Vagina (tissue), 2 donors: ENCODE measurements around the gene STAT5B. TPM values are rescaled to one million over a fixed set of nuclear protein-coding genes. Genes with fewer than 3 reads are reported as not detected.
"Not testable (repeated sequence)": the region's sequence is repeated elsewhere in the genome, so short reads cannot be mapped to it uniquely, and the experiment has no call there.

ENCODE experiments used
- DNase-seq, 2 donors: peaks; one replicate each; pipeline ENCODE4 v3.0.0-alpha.2; 2017; ENCODE audit errors: extremely low spot score in 2 of 2
- H3K27ac ChIP-seq: fragments of 200-600 bp; sonication (generic); one replicate; pipeline ENCODE4 v1.5.1; 2019
- H3K27me3 ChIP-seq: fragments of 200-600 bp; sonication (generic); one replicate; pipeline ENCODE4 v1.5.1; 2019
- H3K36me3 ChIP-seq, 2 donors: fragments of 200-600 bp; sonication (generic); one replicate each; pipeline ENCODE4 v1.5.1; 2017 to 2019
- H3K4me1 ChIP-seq: fragments of 200-600 bp; sonication (generic); one replicate; pipeline ENCODE4 v1.5.1; 2019
- H3K4me3 ChIP-seq, 2 donors: fragments of 200-600 bp; sonication (generic); 1 replicate in 1 of 2; 2 replicates in 1 of 2; pipeline ENCODE4 v1.5.1; 2016 to 2019
- H3K9me3 ChIP-seq: fragments of 200-600 bp; sonication (generic); one replicate; pipeline ENCODE4 v1.5.1; 2019
- CTCF ChIP-seq, 3 experiments: fragments of 450-650 bp in 2 of 3; fragments of 200-600 bp in 1 of 3; sonication (generic) in 1 of 3; IDR thresholded peaks; one replicate each; pipeline ENCODE4 v1.5.1; 2017 to 2019; ENCODE audit warnings: antibody characterized with exemption in 3 of 3, mild to moderate bottlenecking in 2 of 3, moderate library complexity in 2 of 3
- POLR2A ChIP-seq, 2 donors: fragments of 450-650 bp; IDR thresholded peaks; one replicate each; pipeline ENCODE4 v1.6.1; 2017; ENCODE audit warnings: antibody characterized with exemption in 2 of 2, mild to moderate bottlenecking in 2 of 2, moderate library complexity in 2 of 2
- POLR2AphosphoS5 ChIP-seq, 2 donors: sonication (generic); formaldehyde crosslinking; IDR thresholded peaks; one replicate each; pipeline ENCODE4 v1.9.0; 2017; ENCODE audit warnings: antibody characterized with exemption in 2 of 2, mild to moderate bottlenecking in 2 of 2, low read depth in 1 of 2; ENCODE audit not compliant: insufficient read depth in 1 of 2
- intact Hi-C: fragments of 100-400 bp; cut with DNase I; formaldehyde crosslinking; loops from one replicate; pipeline ENCODE4 v1.15.1; 2023
- total RNA-seq: library from RNA; depleted of rRNA; stranded (reverse); fragments of >200 nt; gene quantifications from one replicate; pipeline ENCODE4 v1.2.3, GENCODE V29; 2016

Gene STAT5B
- total RNA-seq, 1 donor from 2014 or later = 74.6 TPM

DNA sequence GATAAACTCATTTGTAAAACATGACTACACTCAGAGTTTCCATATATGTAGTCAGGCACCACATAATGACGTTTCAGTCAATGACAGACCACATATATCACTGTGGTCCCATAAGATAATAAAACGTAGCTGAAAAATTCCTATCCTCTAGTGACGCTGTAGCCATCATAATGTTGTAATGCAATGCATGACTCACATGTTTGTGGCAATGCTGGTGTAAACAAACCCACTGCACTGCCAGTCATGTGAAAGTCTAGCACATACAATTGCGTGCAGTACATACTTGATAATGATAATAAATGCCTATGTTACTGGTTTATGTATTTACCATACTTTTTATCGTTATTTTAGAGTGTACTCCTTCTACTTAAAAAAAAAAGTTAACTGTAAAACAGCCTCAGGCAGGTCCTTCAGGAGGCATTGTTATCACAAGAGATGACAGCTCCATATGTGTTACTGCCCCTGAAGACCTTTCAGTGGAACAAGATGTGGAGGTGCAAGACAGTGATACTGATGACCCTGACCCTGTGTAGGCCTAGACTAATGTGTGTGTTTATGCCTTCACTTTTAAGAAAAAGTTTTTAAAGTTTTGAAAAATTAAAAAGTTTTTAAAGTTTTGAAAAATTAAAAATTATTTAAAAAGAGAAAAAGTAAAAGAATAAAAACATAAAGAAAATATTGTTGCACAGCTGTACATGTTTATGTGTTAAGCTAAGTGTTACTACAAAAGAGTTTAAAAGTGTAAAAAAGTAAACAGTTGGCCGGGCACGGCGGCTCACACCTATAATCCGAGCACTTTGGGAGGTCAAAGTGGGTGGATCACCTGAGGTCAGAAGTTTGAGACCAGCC, 9.0 kb downstream of the STAT5B start:
- intact Hi-C loops = no loop called here
- H3K27ac ChIP-seq = peak overlapping the region; percentile 30
- H3K36me3 ChIP-seq = no peaks in the 10 kb centered on the region
- no peaks in the 10 kb centered on the region for H3K27me3 ChIP-seq
- peaks cover 30% of the 10 kb centered on the region for H3K4me1 ChIP-seq
- H3K4me3 ChIP-seq = no peak overlapping the region
- TF ChIP-seq POLR2A (IDR thresholded peaks at IDR 0.05) (no peak), CTCF (IDR thresholded peaks at IDR 0.05) (no peak), POLR2AphosphoS5 (IDR thresholded peaks at IDR 0.05; ENCODE audit: insufficient read depth in 1 of 2, low read depth in 1 of 2) (no peak)
- H3K9me3 ChIP-seq = no peaks in the 10 kb centered on the region
- no peak for DNase-seq

- peak overlapping the region; percentile 30 for H3K27ac ChIP-seq
- peaks cover 29% of the 10 kb centered on the region for H3K4me1 ChIP-seq
- no peak overlapping the region for H3K4me3 ChIP-seq
- H3K27me3 ChIP-seq = no peaks in the 10 kb centered on the region
- intact Hi-C loops = no loop called here
- no peak for DNase-seq
- H3K36me3 ChIP-seq = no peaks in the 10 kb centered on the region
- TF ChIP-seq CTCF (IDR thresholded peaks at IDR 0.05) = no peak
- TF ChIP-seq POLR2AphosphoS5 (IDR thresholded peaks at IDR 0.05; ENCODE audit: insufficient read depth in 1 of 2, low read depth in 1 of 2) = no peak
- no peak for TF ChIP-seq POLR2A (IDR thresholded peaks at IDR 0.05)
- no peaks in the 10 kb centered on the region for H3K9me3 ChIP-seq
Measured at GRCh38 chr17:42266462-42266861, 9.7 kb downstream of the STAT5B start.

- H3K4me1 ChIP-seq = peaks cover 14% of the 10 kb centered on the region
- intact Hi-C loops, H3K27ac ChIP-seq, DNase-seq, H3K4me3 ChIP-seq, H3K9me3 ChIP-seq, H3K27me3 ChIP-seq, H3K36me3 ChIP-seq: not testable (repeated sequence)
Measured at GRCh38 chr17:42264366-42264765, 11.8 kb downstream of the STAT5B start.

- no peak overlapping the region for H3K27ac ChIP-seq
- TF ChIP-seq CTCF (IDR thresholded peaks at IDR 0.05) = no peak
- no peak for TF ChIP-seq POLR2A (IDR thresholded peaks at IDR 0.05)
- TF ChIP-seq POLR2AphosphoS5 (IDR thresholded peaks at IDR 0.05; ENCODE audit: insufficient read depth in 1 of 2, low read depth in 1 of 2) = no peak
- H3K27me3 ChIP-seq = no peaks in the 10 kb centered on the region
- H3K9me3 ChIP-seq = no peaks in the 10 kb centered on the region
- no peak for DNase-seq
- peaks cover 7% of the 10 kb centered on the region for H3K4me1 ChIP-seq
- H3K4me3 ChIP-seq = no peak overlapping the region
- no peaks in the 10 kb centered on the region for H3K36me3 ChIP-seq
- intact Hi-C loops = no loop called here
Measured at GRCh38 chr17:42260318-42260717, 15.9 kb downstream of the STAT5B start.

DNA sequence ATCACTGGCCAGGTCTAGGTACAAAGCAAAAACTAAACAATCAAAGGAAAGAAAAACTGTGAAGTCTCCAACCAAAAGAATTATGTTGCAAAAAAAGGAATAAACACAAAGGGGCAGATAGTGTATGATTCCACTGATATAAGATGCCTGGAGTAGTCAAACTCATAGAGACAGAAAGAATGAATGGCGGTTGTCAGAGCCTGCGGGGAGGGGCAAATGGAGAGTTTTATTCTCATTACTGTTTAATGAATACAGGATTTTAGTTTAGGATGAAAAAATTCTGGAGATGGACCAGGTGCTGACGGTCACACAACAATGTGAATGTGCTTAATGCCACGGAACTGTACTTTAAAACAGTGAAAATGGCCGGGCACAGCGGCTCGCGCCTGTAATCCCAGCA, 20.7 kb downstream of the STAT5B start:
- H3K27ac ChIP-seq = no peak overlapping the region
- DNase-seq = no peak
- no peak overlapping the region for H3K4me3 ChIP-seq
- no peak for TF ChIP-seq POLR2AphosphoS5 (IDR thresholded peaks at IDR 0.05; ENCODE audit: insufficient read depth in 1 of 2, low read depth in 1 of 2)
- TF ChIP-seq POLR2A (IDR thresholded peaks at IDR 0.05) = no peak
- TF ChIP-seq CTCF (IDR thresholded peaks at IDR 0.05) = no peak
- intact Hi-C loops = no loop called here
- H3K9me3 ChIP-seq = no peaks in the 10 kb centered on the region
- H3K27me3 ChIP-seq = no peaks in the 10 kb centered on the region
- peaks cover 28% of the 10 kb centered on the region for H3K4me1 ChIP-seq
- no peaks in the 10 kb centered on the region for H3K36me3 ChIP-seq
